K562 treated with DMSO at 1 percent for 4 hours (cell line): ENCODE measurements around the gene MOGAT2. TPM values are rescaled to one million over a fixed set of nuclear protein-coding genes. Genes with fewer than 3 reads are reported as not detected.

Source experiments
- total RNA-seq: library from RNA; unstranded; fragments of 300-600 nt; gene quantifications from 2 replicates; pipeline ENCODE4 v1.2.3, GENCODE V29; 2022; ENCODE audit not compliant: insufficient read depth

MOGAT2 gene
- total RNA-seq: not detected in 2 replicates

GRCh38 chr11:75717608-75718418 lies at the start of gene MOGAT2:
Gene MOGAT2 (plus strand): TSS chr11:75717838. CDS start chr11:75717889, 51 bp downstream.

GRCh38 chr11:75668451-75669297 lies 49.0 kb upstream of the MOGAT2 start, which contains the start of gene MAP6:
Gene MAP6 (minus strand): TSS chr11:75669038. CDS start chr11:75668369, 669 bp downstream.

GRCh38 chr11:75768112-75768908 lies 50.7 kb downstream of the MOGAT2 start, which contains the start of gene DGAT2:
Gene DGAT2 (plus strand): TSS chr11:75768778. CDS start chr11:75768992, 214 bp downstream.

Other genes starting within 250 kb of the MOGAT2 start
- gene GDPD5, start 191.9 kb upstream of the MOGAT2 start, total RNA-seq: 49.0 and 52.7 TPM in 2 replicates
- gene SERPINH1, start 155.6 kb upstream of the MOGAT2 start, total RNA-seq: 288 and 317 TPM in 2 replicates
- gene MAP6, start 48.8 kb upstream of the MOGAT2 start, total RNA-seq: not detected in 2 replicates
- gene DGAT2, start 50.9 kb downstream of the MOGAT2 start, total RNA-seq: 3.4 and 5.1 TPM in 2 replicates
- 10.1 and 13.7 TPM in 2 replicates for gene UVRAG, start 97.4 kb downstream of the MOGAT2 start, total RNA-seq